Measurements from ENCODE around the gene GSTM1.

GSTM1 gene

GRCh38 chr1:109716121-109716520, 28.5 kb downstream of the GSTM1 start:
- H3K9me3 ChIP-seq, result no peaks in the 10 kb centered on the region
- H3K4me1 ChIP-seq (ENCODE audit: control insufficient read depth in 1 of 2, insufficient read depth in 1 of 2, low read depth in 1 of 2, low read length in 1 of 2), result no peaks in the 10 kb centered on the region
- no peak overlapping the region for H3K4me3 ChIP-seq (ENCODE audit: low read depth in 1 of 2, low read length in 1 of 2)
- TF ChIP-seq CTCF (IDR thresholded peaks at IDR 0.05), result no peak
- no peak overlapping the region for H3K27ac ChIP-seq
- H3K27me3 ChIP-seq, result peaks cover 14% of the 10 kb centered on the region
- H3K36me3 ChIP-seq, result no peaks in the 10 kb centered on the region

- H3K36me3 ChIP-seq, result no peaks in the 10 kb centered on the region
- peaks cover 14% of the 10 kb centered on the region for H3K27me3 ChIP-seq
- no peak overlapping the region for H3K4me3 ChIP-seq (ENCODE audit: low read depth in 1 of 2, low read length in 1 of 2)
- H3K9me3 ChIP-seq, result no peaks in the 10 kb centered on the region
- no peak for TF ChIP-seq CTCF (IDR thresholded peaks at IDR 0.05)
- no peak overlapping the region for H3K27ac ChIP-seq
- no peaks in the 10 kb centered on the region for H3K4me1 ChIP-seq (ENCODE audit: control insufficient read depth in 1 of 2, insufficient read depth in 1 of 2, low read depth in 1 of 2, low read length in 1 of 2)
Observed at GRCh38 chr1:109716570-109717090, 29.0 kb downstream of the GSTM1 start.

- Histone ChIP-seq H3K27ac (no peak overlapping the region), H3K9me3 (no peaks in the 10 kb centered on the region), H3K27me3 (peaks cover 3% of the 10 kb centered on the region), H3K4me1 (ENCODE audit: control insufficient read depth in 1 of 2, insufficient read depth in 1 of 2, low read depth in 1 of 2, low read length in 1 of 2) (no peaks in the 10 kb centered on the region), H3K36me3 (no peaks in the 10 kb centered on the region), H3K4me3 (ENCODE audit: low read depth in 1 of 2, low read length in 1 of 2) (no peak overlapping the region)
- no peak for TF ChIP-seq CTCF (IDR thresholded peaks at IDR 0.05)
Observed at GRCh38 chr1:109717729-109718128, 30.1 kb downstream of the GSTM1 start.

GRCh38 chr1:109718495-109718894, 30.9 kb downstream of the GSTM1 start:
- no peak overlapping the region for H3K27ac ChIP-seq
- H3K4me3 ChIP-seq (ENCODE audit: low read depth in 1 of 2, low read length in 1 of 2), result no peak overlapping the region
- no peaks in the 10 kb centered on the region for H3K36me3 ChIP-seq
- H3K27me3 ChIP-seq, result no peaks in the 10 kb centered on the region
- no peaks in the 10 kb centered on the region for H3K9me3 ChIP-seq
- TF ChIP-seq CTCF (IDR thresholded peaks at IDR 0.05), result no peak
- no peaks in the 10 kb centered on the region for H3K4me1 ChIP-seq (ENCODE audit: control insufficient read depth in 1 of 2, insufficient read depth in 1 of 2, low read depth in 1 of 2, low read length in 1 of 2)

- no peak overlapping the region for H3K27ac ChIP-seq
- no peak for TF ChIP-seq CTCF (IDR thresholded peaks at IDR 0.05)
- no peak overlapping the region for H3K4me3 ChIP-seq (ENCODE audit: low read depth in 1 of 2, low read length in 1 of 2)
- no peaks in the 10 kb centered on the region for H3K36me3 ChIP-seq
- H3K27me3 ChIP-seq, result no peaks in the 10 kb centered on the region
- no peaks in the 10 kb centered on the region for H3K9me3 ChIP-seq
- no peaks in the 10 kb centered on the region for H3K4me1 ChIP-seq (ENCODE audit: control insufficient read depth in 1 of 2, insufficient read depth in 1 of 2, low read depth in 1 of 2, low read length in 1 of 2)
Observed at GRCh38 chr1:109719337-109719837, 31.8 kb downstream of the GSTM1 start.

- no peak overlapping the region for H3K4me3 ChIP-seq (ENCODE audit: low read depth in 1 of 2, low read length in 1 of 2)
- no peaks in the 10 kb centered on the region for H3K4me1 ChIP-seq (ENCODE audit: control insufficient read depth in 1 of 2, insufficient read depth in 1 of 2, low read depth in 1 of 2, low read length in 1 of 2)
Observed at GRCh38 chr1:109721042-109721441, 33.4 kb downstream of the GSTM1 start.

More at GRCh38 chr1:109721042-109721441, 33.4 kb downstream of the GSTM1 start:
- no peaks in the 10 kb centered on the region for H3K9me3 ChIP-seq
- no peak overlapping the region for H3K27ac ChIP-seq
- H3K36me3 ChIP-seq, result no peaks in the 10 kb centered on the region
- TF ChIP-seq CTCF (IDR thresholded peaks at IDR 0.05), result no peak
- H3K27me3 ChIP-seq, result no peaks in the 10 kb centered on the region

All from neutrophil (primary cell).